HG02571 (cell line): Measurements from ENCODE around the gene ARVCF.

Source experiments
- ATAC-seq: cut with Tn5 transposase; IDR thresholded peaks from one replicate; pipeline ENCODE4 v1.9.1; 2021; ENCODE audit warnings: mild to moderate bottlenecking, moderate library complexity; ENCODE audit not compliant: unreplicated experiment

The ARVCF gene

DNA sequence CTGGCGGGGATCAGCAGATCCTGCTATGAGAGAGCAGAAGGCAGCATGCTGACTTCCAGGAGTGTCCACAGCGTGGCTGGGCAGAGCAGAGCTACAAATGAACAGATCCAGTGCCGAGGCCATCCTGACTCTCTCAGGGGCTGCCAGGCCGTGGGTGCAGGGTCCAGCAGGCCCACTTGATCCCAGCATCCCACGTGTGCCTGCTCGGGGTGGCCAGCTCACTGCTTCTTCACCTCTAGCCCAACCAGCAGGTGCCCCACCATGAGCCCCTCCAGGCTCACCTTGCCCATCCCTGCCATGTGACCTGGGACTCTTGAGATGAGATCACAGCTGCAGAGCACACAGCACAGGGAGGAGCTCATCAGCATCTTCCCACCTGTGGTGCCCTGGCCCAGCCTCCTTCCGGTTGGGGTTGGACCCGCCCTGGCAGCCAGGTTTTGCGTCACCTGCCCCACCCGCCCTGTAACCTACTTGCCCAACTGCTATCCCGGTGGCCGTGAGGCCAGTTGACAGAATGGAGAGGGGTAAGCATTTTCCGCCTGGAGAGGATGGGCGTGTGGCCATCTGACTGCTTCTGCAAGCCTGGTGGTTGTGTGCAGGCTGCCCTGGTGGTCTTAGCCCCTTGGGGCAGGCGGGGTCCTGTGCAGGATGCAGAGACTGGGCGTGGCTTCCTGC lies 15.2 kb upstream of the ARVCF start:
- ATAC-seq = no peak

- no peak for ATAC-seq
Observed at GRCh38 chr22:20029550-20030225, 13.1 kb upstream of the ARVCF start.

DNA sequence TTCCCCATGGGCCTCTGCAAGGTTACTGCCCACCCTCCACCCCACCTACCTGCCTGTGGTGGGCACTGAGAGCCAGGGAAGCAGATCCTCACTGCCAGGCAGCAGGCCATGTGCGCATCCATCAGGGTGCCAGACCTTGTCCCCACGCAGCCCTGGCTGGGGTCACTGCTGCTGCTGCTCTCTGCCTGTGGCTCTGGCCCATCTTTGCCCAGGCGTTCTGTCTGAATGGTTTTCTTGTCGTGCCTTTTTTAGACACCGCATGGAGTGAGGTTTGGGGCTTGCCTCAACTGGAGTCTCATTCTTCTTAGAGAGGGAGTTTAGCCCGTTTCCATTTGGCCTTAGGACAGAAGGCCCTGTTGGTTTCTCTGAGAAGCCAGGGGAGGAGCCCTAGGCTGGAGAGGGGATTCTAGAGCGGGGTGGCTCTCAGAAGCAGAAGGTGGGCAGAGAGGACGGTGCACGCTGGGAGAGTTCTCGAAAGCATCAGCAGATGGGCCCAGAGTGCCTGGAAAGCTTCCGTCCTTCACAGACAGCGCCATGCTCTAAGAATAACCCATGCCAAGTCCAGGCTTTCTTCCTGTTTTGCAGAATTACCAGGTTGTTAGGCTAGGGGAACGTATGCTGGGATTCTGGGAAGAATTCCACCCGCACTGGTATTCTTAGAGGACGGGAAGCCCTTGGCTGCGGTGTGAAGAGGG lies 12.4 kb upstream of the ARVCF start:
- no peak for ATAC-seq

- no peak for ATAC-seq
Observed at GRCh38 chr22:20027966-20028854, 11.6 kb upstream of the ARVCF start.

- no peak for ATAC-seq
Observed at GRCh38 chr22:20026996-20027601, 10.5 kb upstream of the ARVCF start.

DNA sequence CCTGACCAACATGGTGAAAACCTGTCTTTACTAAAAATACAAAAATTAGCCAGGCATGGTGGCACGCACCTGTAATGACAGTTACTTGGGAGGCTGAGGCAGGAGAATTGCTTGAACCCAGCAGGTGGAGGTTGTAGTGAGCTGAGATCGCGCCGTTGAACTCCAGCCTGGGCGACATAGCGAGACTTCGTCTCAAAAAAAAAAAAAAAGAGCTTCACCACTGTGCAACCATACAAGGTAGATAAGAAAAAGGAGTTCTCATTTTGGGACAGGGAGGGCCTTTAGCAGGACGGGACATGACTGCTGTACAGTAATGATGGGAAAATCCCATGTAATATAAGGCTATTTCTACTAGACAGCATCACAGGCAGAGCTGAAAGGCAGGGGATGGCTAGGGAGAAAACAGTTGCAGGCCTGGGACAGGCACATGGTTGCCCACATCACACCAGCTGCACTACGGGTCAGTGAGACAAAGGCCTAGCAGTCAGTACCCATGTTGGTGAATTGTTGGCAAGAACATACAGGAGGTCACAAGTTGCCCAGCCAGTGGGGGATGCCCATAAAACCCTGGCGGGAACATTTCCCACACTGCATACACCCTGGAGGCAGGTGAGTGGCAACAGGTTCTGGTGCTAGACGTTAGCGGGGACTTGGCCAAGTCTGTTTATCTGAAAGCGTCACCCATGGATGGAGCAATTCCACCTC lies 9.7 kb upstream of the ARVCF start:
- ATAC-seq = no peak

DNA sequence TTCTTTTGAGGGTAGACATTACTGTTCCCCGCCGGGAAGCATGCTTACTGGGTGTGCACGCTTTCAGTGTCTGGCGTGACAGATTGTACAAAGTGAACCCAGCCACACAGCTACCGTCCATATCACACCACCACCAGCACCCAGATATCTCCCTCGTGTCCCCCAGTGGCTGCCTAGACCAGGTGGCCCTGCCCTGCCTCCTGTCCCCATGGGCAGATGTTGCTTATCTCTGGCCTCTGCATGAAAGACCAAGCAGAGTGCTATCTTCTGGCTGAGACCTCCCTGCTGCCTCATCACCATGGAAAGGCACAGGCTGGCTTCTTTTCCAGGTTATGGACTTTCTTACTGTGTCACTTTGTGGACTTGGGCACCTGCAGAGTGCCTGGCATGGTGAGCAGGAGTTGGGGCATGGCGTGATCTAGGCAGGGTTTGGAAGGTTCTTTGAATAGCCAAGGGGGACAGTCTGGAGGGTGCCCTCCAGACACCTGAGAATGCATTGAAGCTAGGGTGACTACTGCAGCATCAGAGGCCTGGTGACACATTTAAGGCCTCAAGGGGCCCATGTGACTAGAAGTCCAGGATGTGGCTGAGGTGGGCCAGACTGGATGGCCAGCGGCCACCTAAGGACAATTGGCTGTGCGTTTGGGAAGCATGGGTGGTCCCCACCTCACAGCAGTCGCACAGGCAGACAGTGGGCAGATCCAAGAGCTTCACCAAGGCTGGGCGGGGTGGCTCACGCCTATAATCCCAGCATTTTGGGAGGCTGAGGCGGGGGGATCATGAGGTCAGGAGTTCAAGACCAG lies 9.0 kb upstream of the ARVCF start:
- no peak for ATAC-seq

DNA sequence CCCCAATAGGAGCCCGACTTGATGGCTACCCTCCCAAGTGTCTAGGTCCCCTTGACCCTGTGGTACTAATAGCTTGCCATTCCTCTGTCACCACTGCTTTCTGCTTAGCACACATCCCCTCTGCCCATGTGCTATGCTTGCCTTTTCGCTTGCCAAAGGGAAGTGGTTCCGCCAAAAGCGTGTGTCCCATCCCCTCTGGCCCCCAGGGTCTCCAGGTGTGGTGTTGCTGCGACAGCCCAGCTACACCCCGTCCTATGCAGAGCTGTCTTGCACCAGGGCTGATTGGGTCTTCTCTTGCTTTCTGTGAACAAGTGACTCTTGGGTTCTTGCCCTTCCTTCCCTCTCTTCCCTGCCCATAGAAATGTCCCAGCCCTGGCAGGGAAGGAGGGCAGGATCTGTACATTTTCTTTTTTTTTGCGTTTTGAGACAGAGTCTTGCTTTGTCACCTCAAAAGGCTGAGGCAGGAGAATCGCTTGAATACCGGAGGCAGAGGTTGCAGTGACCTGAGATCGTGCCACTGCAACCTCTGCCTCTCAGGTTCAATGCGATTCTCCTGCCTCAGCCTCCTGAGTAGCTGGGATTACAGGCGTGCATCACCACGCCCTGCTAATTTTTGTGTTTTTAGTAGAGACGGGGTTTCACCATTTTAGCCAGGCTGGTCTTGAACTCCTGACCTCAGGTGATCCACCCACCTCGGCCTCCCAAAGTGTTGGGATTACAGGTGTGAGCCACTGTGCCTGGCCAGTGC lies 8.2 kb upstream of the ARVCF start:
- no peak for ATAC-seq

- no peak for ATAC-seq
Observed at GRCh38 chr22:20024225-20024624, 7.6 kb upstream of the ARVCF start.

DNA sequence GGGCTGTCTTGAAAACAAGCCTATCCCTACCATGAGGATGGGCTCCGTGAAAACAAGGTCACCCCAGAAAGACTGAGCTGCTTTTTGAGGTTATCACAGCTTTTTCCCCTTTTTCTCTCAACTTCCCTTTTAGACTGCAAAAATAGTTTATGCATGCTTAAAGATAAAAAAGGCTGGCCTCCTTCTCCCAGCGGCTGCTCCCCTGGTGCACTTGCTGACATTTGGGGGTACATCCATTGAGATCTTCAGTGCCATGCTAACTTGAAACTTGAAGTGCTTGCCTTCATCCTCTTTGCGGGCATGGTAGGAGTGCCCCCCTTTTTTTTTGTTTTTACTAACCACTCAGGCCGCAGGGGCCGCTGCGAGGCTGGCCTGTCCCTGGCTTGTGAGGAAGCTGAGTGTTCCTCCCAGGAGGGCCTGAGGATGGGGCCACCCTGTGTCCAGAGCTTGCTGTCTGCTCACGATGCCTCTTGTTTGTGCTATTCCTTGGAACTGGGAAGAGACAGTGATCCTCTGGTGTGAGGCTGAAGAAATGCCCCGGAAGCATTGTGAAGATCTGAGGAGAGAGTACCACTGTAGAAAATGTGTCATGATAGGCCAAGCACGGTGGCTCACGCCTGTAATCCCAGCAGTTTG lies 6.5 kb upstream of the ARVCF start:
- ATAC-seq = no peak

DNA sequence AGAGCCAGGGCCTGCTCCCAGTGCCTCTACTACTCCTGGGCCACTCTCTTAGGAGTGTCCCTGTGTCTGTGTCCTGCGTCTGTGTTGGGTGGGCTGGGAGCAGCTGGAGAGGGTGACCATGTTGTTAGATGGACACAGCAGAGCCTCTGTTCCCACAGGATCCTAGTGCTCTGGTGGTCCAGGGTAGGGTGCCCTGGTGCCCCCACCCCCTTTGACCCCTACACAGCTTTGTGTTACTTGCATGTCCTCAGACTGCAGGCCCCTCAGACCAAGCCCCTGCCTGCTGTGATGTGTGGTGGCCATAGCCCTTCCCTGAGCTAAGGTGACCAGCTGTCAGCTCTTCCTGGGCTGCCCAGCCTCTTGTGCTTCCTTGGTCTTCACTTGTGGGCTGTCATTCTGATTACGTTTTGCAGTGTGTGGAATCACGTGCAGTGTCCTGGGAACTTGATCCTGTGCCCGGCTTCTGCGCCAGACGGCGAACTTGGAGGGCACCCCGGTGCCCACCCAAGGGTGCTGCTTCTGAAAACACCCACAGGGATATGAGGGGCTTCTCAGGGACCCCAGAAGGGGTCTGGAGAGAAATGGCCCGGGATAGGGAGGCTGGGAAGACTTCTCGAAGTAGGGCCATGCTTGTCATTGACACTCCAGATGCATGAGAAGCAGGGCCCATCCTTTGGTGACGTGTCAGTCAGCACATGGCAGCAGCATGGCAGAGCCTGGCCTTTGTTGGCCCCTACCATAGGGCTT lies 5.8 kb upstream of the ARVCF start:
- no peak for ATAC-seq

GRCh38 chr22:20021196-20022181 lies 4.9 kb upstream of the ARVCF start:
- peak; percentile 6 for ATAC-seq

- ATAC-seq = peak; percentile 55
Observed at GRCh38 chr22:20020533-20021195, 4.0 kb upstream of the ARVCF start, which contains the start of gene TANGO2. TSS of gene TANGO2 (plus strand) at chr22:20021110. CDS start at chr22:20036799, 15,689 bp downstream.

- no peak for ATAC-seq
Observed at GRCh38 chr22:20019661-20020532, 3.3 kb upstream of the ARVCF start.

DNA sequence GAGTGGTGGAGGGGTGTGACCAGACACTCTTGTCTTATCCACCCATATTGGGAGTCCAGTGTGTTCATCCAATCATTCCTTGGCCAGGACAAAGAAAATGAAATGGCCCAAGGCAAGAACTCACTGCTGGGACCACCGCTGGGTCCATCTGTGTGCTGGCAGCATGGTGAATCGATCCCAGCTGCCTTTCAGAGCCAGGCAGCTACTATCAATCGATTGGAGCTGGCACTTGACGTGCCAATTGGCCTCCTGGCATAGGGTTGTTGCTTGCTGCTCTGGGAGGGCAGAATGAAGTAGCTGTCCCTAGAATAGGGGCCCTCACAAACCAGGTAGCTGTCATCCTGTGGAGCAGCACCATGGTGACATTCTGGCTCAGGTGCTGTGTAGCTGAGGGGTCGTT lies 1.4 kb upstream of the ARVCF start:
- no peak for ATAC-seq
